Measurements from ENCODE around the gene BRSK1. TPM values are rescaled to one million over a fixed set of nuclear protein-coding genes. Genes with fewer than 3 reads are reported as not detected.

The BRSK1 gene
- total and polyA plus RNA-seq, 10 donors: 0.70 to 2.9 (median 1.6) TPM

DNA sequence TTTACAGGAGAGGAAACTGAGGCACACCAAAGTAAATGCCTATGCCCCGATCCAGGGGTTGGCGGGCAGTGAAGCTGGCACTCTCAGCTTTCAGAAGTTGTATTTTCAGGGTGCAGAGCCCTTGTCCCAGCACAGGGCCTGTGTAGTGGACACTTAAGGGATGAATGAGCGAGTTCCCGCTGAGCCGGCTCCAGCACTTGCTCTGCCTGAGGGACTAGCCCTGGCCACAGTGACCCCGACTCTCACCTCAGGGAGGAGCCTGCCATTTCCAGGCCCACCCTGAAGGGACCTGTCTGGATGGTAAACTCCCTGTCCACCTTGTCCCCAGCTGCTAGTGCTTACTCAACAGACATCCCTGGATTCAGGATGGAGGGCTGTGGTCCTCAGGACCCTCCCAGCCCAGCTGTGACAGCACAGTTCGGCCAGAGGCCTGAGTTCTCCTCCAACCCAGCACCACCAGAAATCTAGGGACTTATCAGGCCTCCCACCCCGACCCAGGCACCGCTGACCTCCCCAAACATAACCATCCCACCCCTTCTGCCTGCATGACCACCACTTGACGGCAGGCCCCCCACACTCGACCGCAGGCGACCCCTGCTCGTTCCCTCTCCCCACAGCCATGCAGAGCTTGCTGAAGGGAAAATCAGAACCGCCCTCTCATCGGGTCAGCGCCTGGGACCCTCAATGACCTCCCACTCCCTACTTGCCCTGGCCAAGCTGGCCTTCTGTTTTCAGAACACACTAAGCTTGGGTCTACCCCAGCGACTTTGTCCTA is 33.3 kb upstream of the BRSK1 start:
- Histone ChIP-seq H3K27ac (peak overlapping the region in 5 of 8 donors; percentile 63 to 98 (median 97)), H3K4me1 (peaks cover 48 to 92% (median 88%) of the 10 kb centered on the region in 6 donors), H3K4me3 (peak overlapping the region in 1 of 8 donors; percentile 96), H3K36me3 (peaks cover 0 to 49% (median 18%) of the 10 kb centered on the region in 6 donors), H3K27me3 (replicated peaks in 1 of 7) (no peaks in the 10 kb centered on the region), H3K9me3 (no peaks in the 10 kb centered on the region)
- intact Hi-C loops (cut with DNase I; ENCODE audit: low total_unique reads): loop anchor here (10.0 kb wide), 1 partner anchor 66 kb away; the partner anchor contains the start of gene SYT5
- WGBS, 5 donors: 87 to 93% (median 90%) methylated on average over 14 to 18 of the region's 18 CpGs
- DNase-seq: no peak
- no peak for TF ChIP-seq POLR2AphosphoS5 (IDR thresholded peaks at IDR 0.05)
- no peak for TF ChIP-seq CTCF (IDR thresholded peaks at IDR 0.05 in 8 of 11, conservative IDR thresholded peaks at IDR 0.05 in 3 of 11)
- no peak for TF ChIP-seq POLR2A (IDR thresholded peaks at IDR 0.05)

DNA sequence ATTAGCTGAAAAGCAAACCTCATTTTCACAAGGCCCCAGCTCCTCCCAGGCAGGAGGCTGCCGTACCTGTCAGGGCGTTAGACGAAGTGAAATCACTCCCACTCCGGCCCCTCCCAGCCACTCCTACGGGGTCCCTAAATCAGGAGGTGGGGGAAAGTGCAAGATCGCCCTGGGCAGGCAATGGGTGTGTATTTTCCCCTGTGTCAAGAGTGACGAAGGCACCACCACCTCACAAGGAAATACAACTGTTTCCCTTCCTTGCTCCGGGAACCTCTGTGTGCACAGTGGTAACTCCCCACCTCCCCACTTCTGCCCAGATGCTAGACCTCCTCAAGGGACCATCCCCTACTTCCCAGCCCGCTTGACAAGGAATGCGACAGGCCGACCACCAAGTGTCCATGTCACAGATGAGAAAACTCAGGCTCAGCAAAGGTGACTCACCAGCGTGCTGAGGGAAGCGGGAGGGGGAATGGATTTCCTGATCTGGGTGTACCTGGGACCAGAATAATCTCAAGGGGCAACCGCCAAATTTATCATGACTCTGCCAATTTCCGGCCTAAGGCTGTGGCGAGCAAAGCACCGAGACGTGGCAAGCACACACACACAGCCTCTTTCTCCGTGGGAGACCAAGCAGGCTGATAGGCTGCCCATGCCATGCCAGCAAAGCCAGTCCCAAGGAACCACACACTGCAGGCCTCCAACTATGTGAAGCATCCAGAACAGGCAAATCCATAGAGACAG is 32.3 kb upstream of the BRSK1 start:
- peak; percentile 77 for DNase-seq
- H3K4me3 ChIP-seq: peak overlapping the region in 2 of 8 donors; percentile 12 to 96
- H3K4me1 ChIP-seq: peaks cover 59 to 100% (median 99%) of the 10 kb centered on the region in 6 donors
- no peak for TF ChIP-seq CTCF (IDR thresholded peaks at IDR 0.05 in 8 of 11, conservative IDR thresholded peaks at IDR 0.05 in 3 of 11)
- peak in 2 of 3 donors; percentile 41 to 61 for TF ChIP-seq POLR2AphosphoS5 (IDR thresholded peaks at IDR 0.05)
- H3K27me3 ChIP-seq (replicated peaks in 1 of 7): no peaks in the 10 kb centered on the region
- no peaks in the 10 kb centered on the region for H3K9me3 ChIP-seq
- intact Hi-C loops (cut with DNase I; ENCODE audit: low total_unique reads): loop anchor here (10.0 kb wide), 1 partner anchor 67 kb away; the partner anchor contains the start of gene SYT5
- peak overlapping the region in 7 of 8 donors; percentile 42 to 98 (median 96) for H3K27ac ChIP-seq
- WGBS, 5 donors: 19 to 34% (median 29%) methylated on average over 19 of the region's 19 CpGs
- H3K36me3 ChIP-seq: peaks cover 0 to 38% (median 8%) of the 10 kb centered on the region in 6 donors

GRCh38 chr19:55252760-55253663 is 30.8 kb upstream of the BRSK1 start:
- intact Hi-C loops (cut with DNase I; ENCODE audit: low total_unique reads): loop anchor here (10.0 kb wide), 1 partner anchor 68 kb away; the partner anchor contains the start of gene SYT5
- peaks cover 68 to 100% (median 98%) of the 10 kb centered on the region in 6 donors for H3K4me1 ChIP-seq
- TF ChIP-seq POLR2A (IDR thresholded peaks at IDR 0.05): no peak
- TF ChIP-seq POLR2AphosphoS5 (IDR thresholded peaks at IDR 0.05): no peak
- no peak for TF ChIP-seq CTCF (IDR thresholded peaks at IDR 0.05 in 8 of 11, conservative IDR thresholded peaks at IDR 0.05 in 3 of 11)
- DNase-seq: peak; percentile 75
- H3K36me3 ChIP-seq: peaks cover 0 to 23% (median 0%) of the 10 kb centered on the region in 6 donors
- no peaks in the 10 kb centered on the region for H3K27me3 ChIP-seq (replicated peaks in 1 of 7)
- 58 to 70% (median 61%) methylated on average over 21 of the region's 21 CpGs for WGBS, 5 donors
- H3K9me3 ChIP-seq: no peaks in the 10 kb centered on the region
- H3K4me3 ChIP-seq: peak overlapping the region in 7 of 8 donors; percentile 43 to 96 (median 91)
- peak overlapping the region; percentile 84 to 98 (median 96) for H3K27ac ChIP-seq
